Endothelial cell of umbilical vein (primary cell): ENCODE results near the gene ANKDD1A. TPM values are rescaled to one million over a fixed set of nuclear protein-coding genes. Genes with fewer than 3 reads are reported as not detected.

Experiments
- BruUV-seq: library from RNA; stranded (reverse); fragments of 400-500 nt; replicated peaks from 2 replicates; lab custom pipeline; 2021; lab: Mats Ljungman, UMichigan
- CTCF ChIA-PET: fragments of 300-600, 350-600 bp; sonication (Branson Sonifier 250); formaldehyde crosslinking; loops from one replicate; lab custom pipeline; 2021; ENCODE audit warnings: antibody characterized with exemption, inconsistent platforms; lab: Charles Lee
- POLR2A ChIA-PET: fragments of 300-600, 350-600 bp; sonication (Branson Sonifier 250); formaldehyde crosslinking; loops from one replicate; lab custom pipeline; 2021; ENCODE audit warnings: antibody characterized with exemption, inconsistent platforms; lab: Charles Lee
- DNase-seq: peaks from one replicate; pipeline ENCODE4 v3.0.0-alpha.2; 2011; ENCODE audit warnings: low read depth, low spot score
- FAIRE-seq: peaks from 2 replicates; lab custom pipeline; 2011; peaks lifted over from hg19 to GRCh38; lab: Jason Lieb, UNC
- H2AFZ ChIP-seq: 2 replicates; pipeline ENCODE4 v1.6.0; 2012; ENCODE audit warnings: low read depth, low read length, control low read depth, inconsistent platforms
- H3K27ac ChIP-seq: 2 replicates; pipeline ENCODE4 v1.5.1; 2011; ENCODE audit warnings: low read depth, mild to moderate bottlenecking, control low read depth, low read length, moderate library complexity; ENCODE audit not compliant: insufficient read depth
- H3K27me3 ChIP-seq, 2 experiments: 2 replicates each; pipeline versions ENCODE4 v1.6.0 to v1.6.1; 2011; ENCODE audit warnings: low read length in 2 of 2, mixed read lengths in 1 of 2; ENCODE audit not compliant: control insufficient read depth in 2 of 2, insufficient read depth in 2 of 2
- H3K36me3 ChIP-seq, 2 experiments: 2 replicates in 1 of 2; 3 replicates in 1 of 2; pipeline ENCODE4 v1.5.1; 2011; ENCODE audit warnings: low read length in 2 of 2, mild to moderate bottlenecking in 1 of 2, moderate library complexity in 1 of 2; ENCODE audit not compliant: control insufficient read depth in 2 of 2, insufficient read depth in 2 of 2; ENCODE audit errors: extremely low read depth in 1 of 2
- H3K4me1 ChIP-seq: 3 replicates; pipeline ENCODE4 v1.5.1; 2011; ENCODE audit warnings: mild to moderate bottlenecking, low read length; ENCODE audit not compliant: control insufficient read depth, insufficient read depth; ENCODE audit errors: extremely low read depth
- H3K4me2 ChIP-seq: 2 replicates; pipeline ENCODE4 v1.6.1; 2011; ENCODE audit warnings: low read length, control low read depth, mixed read lengths; ENCODE audit not compliant: insufficient read depth
- H3K4me3 ChIP-seq, 3 experiments: fragments of 200-600 bp in 1 of 3; sonication (generic), shearing (Covaris generic) in 1 of 3; replicated peaks in 1 of 3; 2 replicates each; pipeline ENCODE4 v1.5.1; 2011 to 2016; ENCODE audit warnings: control low read depth in 3 of 3, low read length in 3 of 3, mild to moderate bottlenecking in 2 of 3, inconsistent platforms in 1 of 3, low read depth in 1 of 3, moderate library complexity in 1 of 3; ENCODE audit not compliant: insufficient read depth in 1 of 3
- H3K79me2 ChIP-seq: 2 replicates; pipeline ENCODE4 v1.6.0; 2012; ENCODE audit warnings: low read length, inconsistent platforms; ENCODE audit not compliant: control insufficient read depth, insufficient read depth
- H3K9ac ChIP-seq: replicated peaks from 2 replicates; pipeline ENCODE3; 2011; ENCODE audit warnings: low read length, control low read depth; ENCODE audit not compliant: insufficient read depth; ENCODE audit errors: extremely low read depth
- H3K9me1 ChIP-seq: replicated peaks from 3 replicates; pipeline ENCODE4 v1.6.0; 2011; ENCODE audit warnings: mild to moderate bottlenecking, low read length; ENCODE audit not compliant: control insufficient read depth, insufficient read depth; ENCODE audit errors: extremely low read depth
- H3K9me3 ChIP-seq: replicated peaks from 2 replicates; pipeline ENCODE4 v1.5.1; 2012; ENCODE audit warnings: low read length, inconsistent platforms; ENCODE audit not compliant: control insufficient read depth, insufficient read depth
- H4K20me1 ChIP-seq: replicated peaks from 2 replicates; pipeline ENCODE3; 2011; ENCODE audit warnings: mild to moderate bottlenecking, low read length; ENCODE audit not compliant: control insufficient read depth, insufficient read depth; ENCODE audit errors: extremely low read depth
- CTCF ChIP-seq, 2 donors: IDR thresholded peaks; 1 replicate in 1 of 2; 2 replicates in 1 of 2; pipeline ENCODE4 v1.5.1; 2011; ENCODE audit warnings: low read length in 2 of 2, mild to moderate bottlenecking in 2 of 2, moderate library complexity in 2 of 2, control low read depth in 1 of 2, inconsistent platforms in 1 of 2, low read depth in 1 of 2; ENCODE audit not compliant: insufficient read depth in 1 of 2; ENCODE audit errors: extremely low read depth in 1 of 2
- EZH2 ChIP-seq: IDR thresholded peaks from 2 replicates; pipeline ENCODE4 v1.6.1; 2012; ENCODE audit warnings: borderline replicate concordance, low read depth, mild to moderate bottlenecking, moderate library complexity, low read length, inconsistent platforms; ENCODE audit not compliant: severe bottlenecking
- FOS ChIP-seq: IDR thresholded peaks from 2 replicates; pipeline ENCODE4 v1.6.1; 2011; ENCODE audit warnings: mild to moderate bottlenecking, low read length, moderate library complexity, borderline replicate concordance; ENCODE audit not compliant: insufficient read depth
- GATA2 ChIP-seq: IDR thresholded peaks from 2 replicates; pipeline ENCODE4 v1.7.0; 2011; ENCODE audit warnings: low read depth, mild to moderate bottlenecking, moderate library complexity, mixed read lengths, low read length; ENCODE audit not compliant: insufficient read length, insufficient read depth
- JUN ChIP-seq: IDR thresholded peaks from 2 replicates; pipeline ENCODE4 v1.6.1; 2011; ENCODE audit warnings: borderline replicate concordance, low read depth; ENCODE audit not compliant: insufficient read length, insufficient read depth
- MAX ChIP-seq: IDR thresholded peaks from 2 replicates; pipeline ENCODE4 v1.6.1; 2011; ENCODE audit not compliant: insufficient read depth, insufficient read length
- MYC ChIP-seq: IDR thresholded peaks from one replicate; pipeline ENCODE4 v1.6.1; 2011; ENCODE audit warnings: mild to moderate bottlenecking, low read depth, low read length
- POLR2A ChIP-seq: IDR thresholded peaks from 2 replicates; pipeline ENCODE4 v1.6.1; 2012; ENCODE audit warnings: low read depth, mild to moderate bottlenecking, control low read depth, low read length
- POLR2AphosphoS5 ChIP-seq: IDR thresholded peaks from 2 replicates; pipeline ENCODE4 v1.6.1; 2012; ENCODE audit warnings: low read depth, mild to moderate bottlenecking, control low read depth, low read length, moderate library complexity; ENCODE audit not compliant: insufficient read depth
- dilution Hi-C: fragments of 300-500 bp; cut with MboI; formaldehyde crosslinking; loops from one replicate; pipeline ENCODE4 v1.15.0; 2019; ENCODE audit warnings: low sequenced_read_pairs; ENCODE audit not compliant: extremely low pct_ligation_motif_present
- intact Hi-C: fragments of 100-400 bp; cut with micrococcal nuclease; formaldehyde crosslinking; loops from one replicate; pipeline ENCODE4 v1.10.0; 2022
- polyA plus RNA-seq, 4 experiments: library from polyadenylated mRNA; depleted of rRNA in 3 of 4; stranded (reverse) in 3 of 4; unstranded in 1 of 4; fragments of >200 nt; gene quantifications; 2 replicates each; pipeline versions ENCODE4 v1.2.1 to v1.2.3, GENCODE V29; 2011 to 2012; ENCODE audit warnings: missing spikeins in 1 of 4
- total RNA-seq: library from RNA; stranded (reverse); gene quantifications from 2 replicates; pipeline ENCODE4 v1.2.3, GENCODE V29; 2021

The ANKDD1A gene
- total and polyA plus RNA-seq, 2 donors (not counting 3 experiments of a cell fraction or from before 2014, with no cell fraction given) = 2.0 to 2.4 TPM

GRCh38 chr15:64916365-64916764 lies 4.7 kb downstream of the ANKDD1A start:
- Histone ChIP-seq H3K4me1 (peaks cover 4% of the 10 kb centered on the region), H3K79me2 (no peaks in the 10 kb centered on the region), H3K9ac (no peak overlapping the region), H3K4me2 (no peak overlapping the region), H3K9me3 (no peaks in the 10 kb centered on the region), H4K20me1 (no peaks in the 10 kb centered on the region), H3K27ac (no peak overlapping the region), H3K27me3 (no peaks in the 10 kb centered on the region), H3K36me3 (no peaks in the 10 kb centered on the region), H3K4me3 (no peak overlapping the region), H3K9me1 (no peaks in the 10 kb centered on the region), H2AFZ (no peak overlapping the region)
- no peak for DNase-seq
- dilution Hi-C loops (no loop called here), intact Hi-C loops (no loop called here)
- TF ChIP-seq CTCF (IDR thresholded peaks at IDR 0.05; ENCODE audit: extremely low read depth in 1 of 2, insufficient read depth in 1 of 2, low read depth in 1 of 2, low read length in 2 of 2) (no peak), POLR2AphosphoS5 (no peak), FOS (no peak), GATA2 (no peak), MAX (no peak), POLR2A (no peak), JUN (no peak), EZH2 (no peak), MYC (no peak)
- CTCF ChIA-PET = interaction anchor here (1.3 to 2.2 kb wide), 2 partner anchors 11 to 17 kb away, joined by 4 to 12 read pairs; no protein-coding TSS in a partner anchor
- POLR2A ChIA-PET = no interaction called here
- no peak for FAIRE-seq
- no TSS peak for BruUV-seq
